GM12801 (cell line): Measurements from ENCODE around the gene RSL1D1.

ENCODE experiments used
- TF ChIP-seq, protein P1 (sequence below): IDR thresholded peaks from one replicate; pipeline ENCODE4 v1.5.1; 2011; ENCODE audit warnings: control low read depth; ENCODE audit not compliant: insufficient read length; ENCODE audit errors: extremely low read depth

Gene RSL1D1

GRCh38 chr16:11843861-11844260 lies 7.5 kb downstream of the RSL1D1 start:
- TF ChIP-seq, protein P1, sequence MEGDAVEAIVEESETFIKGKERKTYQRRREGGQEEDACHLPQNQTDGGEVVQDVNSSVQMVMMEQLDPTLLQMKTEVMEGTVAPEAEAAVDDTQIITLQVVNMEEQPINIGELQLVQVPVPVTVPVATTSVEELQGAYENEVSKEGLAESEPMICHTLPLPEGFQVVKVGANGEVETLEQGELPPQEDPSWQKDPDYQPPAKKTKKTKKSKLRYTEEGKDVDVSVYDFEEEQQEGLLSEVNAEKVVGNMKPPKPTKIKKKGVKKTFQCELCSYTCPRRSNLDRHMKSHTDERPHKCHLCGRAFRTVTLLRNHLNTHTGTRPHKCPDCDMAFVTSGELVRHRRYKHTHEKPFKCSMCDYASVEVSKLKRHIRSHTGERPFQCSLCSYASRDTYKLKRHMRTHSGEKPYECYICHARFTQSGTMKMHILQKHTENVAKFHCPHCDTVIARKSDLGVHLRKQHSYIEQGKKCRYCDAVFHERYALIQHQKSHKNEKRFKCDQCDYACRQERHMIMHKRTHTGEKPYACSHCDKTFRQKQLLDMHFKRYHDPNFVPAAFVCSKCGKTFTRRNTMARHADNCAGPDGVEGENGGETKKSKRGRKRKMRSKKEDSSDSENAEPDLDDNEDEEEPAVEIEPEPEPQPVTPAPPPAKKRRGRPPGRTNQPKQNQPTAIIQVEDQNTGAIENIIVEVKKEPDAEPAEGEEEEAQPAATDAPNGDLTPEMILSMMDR = no peak

- TF ChIP-seq, protein P1 = no peak
Observed at GRCh38 chr16:11843206-11843605, 8.1 kb downstream of the RSL1D1 start.

- TF ChIP-seq, protein P1 = no peak
Observed at GRCh38 chr16:11841026-11841425, 10.3 kb downstream of the RSL1D1 start.

DNA sequence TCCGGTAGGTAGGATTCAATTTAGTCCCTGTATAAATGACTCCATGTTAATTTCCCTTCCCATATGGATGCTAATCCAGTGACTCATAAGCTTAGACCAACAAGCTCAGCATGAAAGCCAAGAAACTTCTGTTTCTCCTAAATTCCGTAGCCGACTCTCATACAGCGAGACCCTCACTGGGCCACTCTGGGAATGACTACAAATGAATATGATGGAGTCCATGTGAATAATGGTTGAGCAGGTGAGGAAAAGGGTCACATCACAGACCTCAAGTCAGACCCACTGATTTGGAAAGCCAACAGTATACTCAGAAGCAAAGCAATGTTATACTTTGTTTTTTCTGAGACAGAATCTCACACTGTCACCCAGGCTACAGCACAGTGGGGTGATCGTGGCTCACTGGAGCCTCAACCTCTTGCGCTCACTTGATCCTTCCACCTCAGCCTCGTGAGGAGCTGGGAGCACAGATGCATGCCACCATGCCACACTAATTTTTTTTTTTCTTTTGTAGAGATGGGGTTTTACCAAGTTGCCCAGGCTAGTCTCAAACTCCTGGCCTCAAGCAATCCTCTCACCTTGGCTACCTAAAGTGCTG lies 14.6 kb downstream of the RSL1D1 start:
- TF ChIP-seq, protein P1 = no peak

DNA sequence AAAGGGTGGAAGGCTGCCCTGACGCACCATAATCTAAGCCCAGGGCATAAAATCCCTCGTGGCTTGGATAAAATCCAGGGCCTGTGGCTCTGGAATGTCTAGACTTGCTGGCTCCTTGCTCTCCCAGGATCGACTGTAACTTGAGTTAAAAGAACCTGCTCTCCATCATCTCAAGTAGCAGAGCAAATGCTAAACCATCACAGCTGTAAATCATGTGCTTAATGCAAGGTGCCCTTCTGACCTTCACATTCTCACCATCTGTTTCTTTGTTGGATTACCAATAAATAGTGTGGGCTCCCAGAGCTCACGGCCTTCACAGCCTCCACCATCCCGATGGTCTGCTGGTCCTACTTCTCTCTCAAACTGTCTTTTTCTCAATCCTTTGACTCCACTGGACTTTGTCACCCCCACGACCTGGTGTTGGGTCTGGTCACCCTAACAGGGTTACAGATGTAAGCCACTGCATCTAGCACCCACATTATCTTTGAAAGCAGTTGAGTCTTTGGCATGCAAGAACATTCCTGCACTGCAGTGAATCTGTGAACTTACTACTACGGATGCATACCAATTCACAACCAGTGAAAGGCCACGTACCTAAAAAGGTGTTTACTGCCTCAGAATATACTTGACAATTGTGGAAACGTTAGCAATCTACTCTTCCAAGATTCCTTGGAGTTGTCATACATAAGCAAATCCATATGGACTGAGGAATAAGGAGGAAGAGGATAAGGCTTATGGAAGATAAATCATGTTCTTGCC lies 15.3 kb downstream of the RSL1D1 start:
- TF ChIP-seq, protein P1 = no peak

DNA sequence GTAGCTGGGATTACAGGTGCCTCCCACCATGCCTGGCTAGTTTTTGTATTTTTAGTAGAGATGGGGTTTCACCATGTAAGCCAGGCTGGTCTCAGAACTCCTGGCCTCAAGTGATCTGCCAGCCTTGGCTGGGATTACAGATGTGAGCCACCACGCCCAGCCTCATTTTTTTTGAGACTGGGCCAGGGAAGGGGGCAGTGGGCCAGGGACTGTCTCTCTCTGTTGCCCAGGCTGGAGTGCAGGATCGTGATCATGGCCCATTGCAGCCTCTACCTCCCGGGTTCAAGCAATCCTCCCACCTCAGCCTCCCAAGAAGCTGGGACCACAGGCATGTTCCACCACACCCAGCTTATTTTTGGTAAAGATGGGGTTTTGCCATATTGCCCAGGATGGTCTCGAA lies 16.0 kb downstream of the RSL1D1 start:
- TF ChIP-seq, protein P1 = no peak

- TF ChIP-seq, protein P1 = no peak
Observed at GRCh38 chr16:11833951-11834695, 17.2 kb downstream of the RSL1D1 start.
